ENCODE results near the gene DMRTB1.

- no peak for TF ChIP-seq CTCF (conservative IDR thresholded peaks at IDR 0.05; ENCODE audit: low read depth, low read length)
- TF ChIP-seq EZH2 (IDR thresholded peaks at IDR 0.05; ENCODE audit: borderline replicate concordance, low read depth, low read length, poor library complexity, severe bottlenecking) = no peak
These were observed 16.5 kb downstream of the DMRTB1 start for GRCh38 chr1:53475664-53476063.
